GM18508 (cell line): ENCODE measurements around the gene TTLL5.

Experiments
- ATAC-seq: cut with Tn5 transposase; IDR thresholded peaks from one replicate; pipeline ENCODE4 v1.9.1; 2021; ENCODE audit warnings: moderate number of reproducible peaks; ENCODE audit not compliant: insufficient read depth, unreplicated experiment

Gene TTLL5

GRCh38 chr14:75858362-75858761 is 197.3 kb downstream of the TTLL5 start:
- no peak for ATAC-seq

GRCh38 chr14:75859746-75860145 is 198.7 kb downstream of the TTLL5 start:
- ATAC-seq = no peak

DNA sequence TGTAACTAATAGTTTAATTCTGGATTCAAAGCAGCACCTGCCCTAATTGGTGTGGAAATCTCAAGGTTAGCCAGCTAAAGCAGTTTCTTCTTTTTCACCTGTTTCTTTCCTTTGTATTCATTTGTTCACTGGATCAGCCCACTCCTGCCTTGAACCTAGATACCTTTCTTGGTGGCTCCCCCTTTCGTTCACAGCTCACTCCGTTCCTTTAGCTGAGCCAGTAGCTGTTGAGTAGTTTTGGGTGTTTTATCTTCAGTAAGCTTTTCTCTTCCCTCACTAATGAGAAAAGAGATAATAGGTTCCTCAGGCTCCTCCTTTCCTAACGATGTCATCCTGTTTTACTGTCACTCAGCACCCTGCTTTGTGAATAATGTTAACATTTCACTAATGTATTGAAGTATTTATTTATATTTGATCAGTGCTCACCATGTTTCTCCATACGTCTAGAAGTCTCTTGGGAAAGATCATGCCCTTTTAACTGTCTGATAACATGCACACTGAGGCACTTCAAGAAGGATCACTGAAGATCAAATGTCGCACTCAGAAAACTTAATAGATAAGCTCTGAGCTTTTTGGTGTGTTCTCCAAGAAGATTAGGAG is 199.6 kb downstream of the TTLL5 start:
- ATAC-seq = no peak

DNA sequence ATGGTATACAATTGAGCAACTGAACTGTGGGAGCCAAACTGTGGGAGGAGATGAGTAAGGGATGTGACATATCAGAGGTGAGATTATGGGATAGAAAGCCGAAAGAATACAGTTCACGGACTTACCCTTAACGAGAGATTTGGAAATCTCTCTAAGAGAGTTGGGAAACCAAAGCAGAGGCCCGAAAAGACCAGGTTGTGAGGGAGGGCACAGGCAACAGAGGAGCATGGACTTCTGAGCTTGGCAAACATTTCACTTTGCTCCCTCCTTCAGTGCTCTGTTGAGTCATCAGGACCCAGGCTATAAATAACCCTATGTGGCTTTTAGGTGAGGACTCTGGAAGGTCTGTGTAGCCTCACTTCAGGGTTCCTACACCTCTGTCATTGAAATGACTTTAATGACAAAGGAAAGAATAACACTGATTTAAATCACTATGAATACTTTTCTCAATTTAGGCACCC is 200.1 kb downstream of the TTLL5 start:
- ATAC-seq = no peak

DNA sequence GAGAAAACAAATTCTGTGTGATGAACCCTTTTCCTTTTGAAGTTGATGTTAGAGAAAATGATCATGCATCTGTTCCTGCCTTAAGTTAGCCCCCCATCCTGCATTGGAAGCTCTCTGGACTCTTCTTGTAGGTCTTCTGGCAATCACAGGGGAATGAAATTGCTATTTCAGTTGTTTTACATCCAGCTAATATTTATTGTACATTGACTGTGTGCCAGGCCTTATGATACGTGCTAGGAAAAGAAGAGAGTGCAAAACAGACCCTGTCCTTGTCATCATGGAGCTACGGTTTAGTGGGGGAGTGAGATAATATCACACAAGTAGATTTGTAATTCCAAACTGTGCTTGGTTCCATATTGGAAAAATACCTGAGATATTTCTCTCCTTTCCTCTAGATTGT is 202.2 kb downstream of the TTLL5 start:
- ATAC-seq = no peak

GRCh38 chr14:75864352-75864751 is 203.3 kb downstream of the TTLL5 start:
- ATAC-seq = no peak

- no peak for ATAC-seq
Observed at GRCh38 chr14:75865531-75865930, 204.5 kb downstream of the TTLL5 start.

DNA sequence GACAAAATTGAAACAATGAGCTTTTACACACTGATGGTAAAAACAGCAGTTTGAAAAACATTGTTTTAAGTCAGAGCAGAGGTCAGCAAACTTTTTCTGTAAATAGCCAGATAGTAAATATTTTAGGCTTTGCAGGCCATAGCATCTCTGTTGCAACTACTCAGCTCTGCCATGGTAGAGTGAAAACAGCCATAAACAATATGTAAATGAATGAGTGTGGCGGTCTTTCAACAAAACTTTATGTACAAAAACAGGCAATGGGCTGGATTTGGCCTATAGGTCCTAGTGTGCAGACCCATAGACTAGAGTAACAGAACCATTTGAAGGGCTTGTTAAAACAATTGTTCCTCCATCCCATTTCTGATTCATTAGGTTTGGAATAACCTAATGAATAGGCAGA is 205.9 kb downstream of the TTLL5 start:
- ATAC-seq = no peak

DNA sequence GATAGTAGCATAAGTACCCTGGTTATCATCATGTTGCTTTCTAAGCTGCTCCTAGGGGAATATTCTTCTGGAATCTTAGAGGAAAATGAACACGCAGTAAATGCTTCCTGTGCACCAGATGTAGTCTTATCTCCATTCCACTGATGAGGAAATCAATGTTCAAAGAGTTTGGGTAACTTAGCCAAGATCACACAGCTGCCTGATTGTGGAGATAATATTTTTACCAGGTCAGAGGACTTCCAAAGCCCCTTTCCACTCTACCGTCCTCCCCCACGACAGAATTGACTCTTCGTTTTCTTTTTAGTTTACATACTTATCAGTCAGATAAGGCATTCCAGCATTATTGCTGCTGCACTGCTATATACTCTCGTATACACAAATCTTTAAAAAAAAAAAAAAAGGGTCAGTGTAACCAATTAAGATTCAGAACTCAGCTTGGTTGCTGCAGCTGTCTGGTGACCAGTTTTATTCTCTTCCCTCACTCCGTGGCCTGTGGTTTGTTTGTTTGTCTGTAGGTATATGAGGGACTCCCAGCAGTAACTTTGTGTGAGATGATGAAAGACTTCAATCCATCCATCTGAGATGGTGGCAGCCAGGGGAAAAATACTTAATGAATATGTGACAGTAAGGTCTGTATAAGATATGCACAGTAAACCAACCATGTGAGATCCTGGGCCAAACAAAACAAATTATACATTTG is 210.3 kb downstream of the TTLL5 start:
- ATAC-seq = no peak

GRCh38 chr14:75875958-75876357 is 214.9 kb downstream of the TTLL5 start:
- peak; percentile 97 for ATAC-seq

GRCh38 chr14:75876530-75876929 is 215.5 kb downstream of the TTLL5 start:
- ATAC-seq = no peak

DNA sequence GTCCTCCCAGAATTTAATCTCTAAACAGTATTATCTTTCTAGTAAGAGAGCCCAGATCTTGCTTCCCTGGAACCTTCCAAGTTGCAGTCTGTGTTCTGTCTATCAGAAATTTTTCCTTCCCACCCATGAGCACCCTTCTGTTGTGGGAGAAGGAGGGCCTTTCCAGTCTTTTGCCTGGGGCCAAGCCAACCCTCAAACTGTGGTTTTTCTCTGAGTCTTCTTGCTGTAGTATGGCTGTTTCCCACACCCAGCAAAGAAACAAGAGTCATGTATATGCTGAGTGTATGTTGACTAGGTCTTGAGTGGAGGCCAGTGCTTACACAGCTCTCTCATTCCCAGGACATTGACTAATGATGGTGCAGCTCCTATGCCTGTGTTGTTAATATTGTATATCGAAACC is 216.2 kb downstream of the TTLL5 start:
- ATAC-seq = no peak

GRCh38 chr14:75877884-75878283 is 216.8 kb downstream of the TTLL5 start:
- no peak for ATAC-seq

- no peak for ATAC-seq
Observed at GRCh38 chr14:75879031-75879430, 218.0 kb downstream of the TTLL5 start.

DNA sequence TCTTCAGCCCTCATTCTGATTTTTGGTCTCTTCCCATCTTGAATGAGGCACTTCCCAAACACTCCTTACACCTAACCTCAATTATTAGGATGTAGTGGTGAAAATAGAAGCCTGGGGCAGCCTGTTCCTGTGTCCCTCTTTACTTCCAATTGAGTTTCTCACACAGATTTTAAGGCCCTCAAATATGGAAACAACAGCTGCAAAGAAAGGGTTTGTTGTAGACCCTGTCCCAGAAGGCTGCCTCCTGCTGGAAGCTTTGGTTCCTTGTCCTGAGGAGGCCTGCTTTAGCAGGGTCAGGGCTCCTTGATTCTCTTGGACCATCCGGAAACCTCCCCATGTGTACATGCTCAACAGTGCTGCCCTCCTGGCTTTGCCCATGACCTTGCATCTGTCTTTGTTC is 219.5 kb downstream of the TTLL5 start:
- ATAC-seq = no peak

DNA sequence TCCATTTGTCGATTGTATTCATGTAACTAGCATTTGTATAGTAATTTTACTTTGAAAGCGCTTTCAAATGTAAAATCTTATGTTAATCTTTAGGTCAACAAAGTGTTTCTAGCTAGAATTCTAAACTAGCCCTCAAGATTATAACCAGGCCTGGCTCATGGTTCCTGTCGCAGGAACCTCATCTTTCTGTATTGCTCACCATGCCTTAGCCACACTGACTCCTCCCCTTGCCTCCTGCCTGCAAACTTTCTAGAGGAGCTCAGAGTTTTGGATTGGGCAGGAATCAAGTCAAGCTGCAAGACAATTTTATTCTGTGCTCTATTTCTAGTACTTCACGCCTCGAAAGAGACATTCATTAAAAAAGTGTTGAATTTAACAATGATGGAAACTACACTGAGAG is 220.9 kb downstream of the TTLL5 start:
- ATAC-seq = no peak

DNA sequence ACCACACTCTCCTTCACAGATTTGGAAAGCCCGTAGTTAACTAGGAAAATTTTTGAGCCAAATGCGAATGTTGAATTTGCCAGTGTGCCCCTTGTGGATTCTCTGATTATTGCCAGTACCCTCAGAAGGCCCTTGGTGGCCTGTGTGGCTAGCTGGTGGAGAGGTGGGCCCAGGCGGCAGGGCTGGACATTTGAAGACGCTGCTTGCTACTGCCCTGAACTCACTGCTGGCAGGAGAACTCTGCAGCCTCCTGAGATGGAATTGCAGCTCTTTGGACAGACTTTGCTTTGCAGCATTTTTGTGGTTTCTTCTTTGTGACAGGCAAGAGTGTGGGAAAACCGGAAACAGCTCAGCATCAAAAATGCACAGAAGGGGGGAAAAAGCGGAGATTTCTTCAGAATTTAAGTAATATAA is 223.2 kb downstream of the TTLL5 start:
- no peak for ATAC-seq

GRCh38 chr14:75885829-75886228 is 224.8 kb downstream of the TTLL5 start:
- ATAC-seq = no peak

- no peak for ATAC-seq
Observed at GRCh38 chr14:75886636-75887348, 225.7 kb downstream of the TTLL5 start.

DNA sequence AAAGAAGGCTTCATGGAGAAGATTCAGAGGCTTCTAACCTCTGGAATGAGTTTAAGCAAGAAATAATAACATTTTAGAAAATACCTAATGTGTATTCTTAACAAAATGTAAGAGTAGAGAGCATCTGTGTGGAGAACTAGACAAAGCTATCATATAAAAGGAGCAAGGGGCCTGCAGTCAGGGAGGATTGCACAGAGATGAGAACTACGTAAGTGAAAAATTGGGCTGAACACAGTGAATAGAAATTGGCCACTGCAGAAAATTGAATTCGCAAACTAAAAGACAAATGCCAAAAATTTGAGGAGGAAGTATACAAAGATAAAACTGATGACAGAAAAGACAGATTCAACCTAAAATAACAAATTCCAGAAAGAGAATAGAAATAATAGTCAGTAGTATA is 227.9 kb downstream of the TTLL5 start:
- ATAC-seq = no peak

- ATAC-seq = no peak
Observed at GRCh38 chr14:75896341-75896740, 235.3 kb downstream of the TTLL5 start.

- no peak for ATAC-seq
Observed at GRCh38 chr14:75904311-75904710, 243.3 kb downstream of the TTLL5 start.
